ENCODE data around the gene TFDP3.
A peak's percentile ranks its signal among the peaks of the same experiment; 100 is the strongest.

The TFDP3 gene

DNA sequence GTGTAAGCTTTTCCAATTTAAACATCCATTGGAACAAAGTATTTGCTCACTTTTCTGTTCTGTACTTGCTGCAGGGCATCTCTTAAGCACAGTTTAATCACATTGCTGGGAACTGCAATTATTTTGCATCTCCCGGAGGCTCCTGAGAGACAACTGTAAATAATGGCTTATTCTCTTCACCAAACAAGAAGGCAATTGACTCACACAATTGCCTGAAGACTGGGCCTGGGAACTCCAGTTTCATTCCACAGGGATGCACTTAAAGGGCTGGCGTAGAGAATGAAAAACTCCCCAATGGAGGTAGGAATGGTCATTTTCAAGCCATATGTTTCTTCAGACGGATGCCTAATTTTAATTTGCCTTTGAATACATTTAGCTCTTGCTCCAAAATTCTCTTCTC, 29.5 kb downstream of the TFDP3 start:
- DNase-seq (ENCODE audit: low read depth in 2 of 2), result no peak

DNA sequence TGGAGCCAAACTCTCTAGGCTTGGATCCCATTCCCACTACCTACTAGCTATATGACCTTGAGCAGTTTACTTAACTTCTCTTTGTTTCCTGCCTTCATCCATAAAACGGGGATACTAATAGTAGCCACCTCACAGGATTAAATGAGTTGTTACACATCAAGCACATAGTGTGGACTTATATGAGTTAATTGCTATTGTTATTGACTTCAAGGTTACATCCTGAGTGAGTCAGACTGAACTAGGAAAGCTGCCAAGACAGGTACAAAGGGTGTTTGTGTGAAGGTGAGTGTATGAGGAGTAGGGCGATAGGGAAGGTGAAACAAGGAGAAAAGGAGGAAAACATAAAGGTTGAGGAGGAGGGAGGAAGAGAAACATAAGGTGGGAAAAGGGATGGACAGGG, 32.2 kb downstream of the TFDP3 start:
- no peak for DNase-seq (ENCODE audit: low read depth in 2 of 2)

DNA sequence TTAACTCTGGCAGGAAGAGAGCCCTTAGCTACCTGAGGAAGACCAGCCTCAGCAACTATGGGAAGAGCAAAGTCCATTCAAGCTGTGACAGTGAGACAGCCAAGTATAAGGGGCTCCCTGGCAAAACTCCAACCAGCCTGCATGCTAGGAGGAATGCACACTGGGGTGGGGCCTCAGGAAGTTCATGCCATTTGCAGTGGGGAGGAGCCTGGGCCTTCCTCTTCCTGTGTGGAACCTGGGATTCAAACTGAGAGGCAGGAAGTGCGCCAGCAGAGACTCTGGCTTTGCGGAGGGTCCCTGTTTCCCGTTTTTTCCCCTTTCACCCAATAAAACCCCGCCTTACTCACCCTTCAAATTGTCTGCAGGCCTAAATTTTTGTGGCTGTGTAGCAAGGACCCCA, 33.0 kb downstream of the TFDP3 start:
- DNase-seq (ENCODE audit: low read depth in 2 of 2), result no peak

DNA sequence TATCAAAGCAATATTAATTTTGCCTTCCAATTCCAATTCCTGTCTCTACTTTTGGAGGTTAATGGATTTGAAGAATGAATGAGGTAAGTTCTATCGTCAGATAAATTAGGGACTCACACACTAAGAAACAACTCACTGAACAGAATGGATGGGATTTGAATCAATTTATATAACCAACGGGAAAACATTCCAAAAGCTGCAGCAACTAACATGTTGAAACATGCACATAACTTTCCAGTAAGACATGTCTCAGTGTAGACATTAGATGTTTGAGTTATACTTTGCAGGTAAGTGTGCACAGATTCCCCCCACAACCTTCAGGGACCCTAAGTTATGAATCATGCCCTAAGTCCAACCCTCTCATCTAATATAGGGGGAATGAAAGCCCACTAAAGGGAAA, 34.3 kb downstream of the TFDP3 start:
- no peak for DNase-seq (ENCODE audit: low read depth in 2 of 2)

DNA sequence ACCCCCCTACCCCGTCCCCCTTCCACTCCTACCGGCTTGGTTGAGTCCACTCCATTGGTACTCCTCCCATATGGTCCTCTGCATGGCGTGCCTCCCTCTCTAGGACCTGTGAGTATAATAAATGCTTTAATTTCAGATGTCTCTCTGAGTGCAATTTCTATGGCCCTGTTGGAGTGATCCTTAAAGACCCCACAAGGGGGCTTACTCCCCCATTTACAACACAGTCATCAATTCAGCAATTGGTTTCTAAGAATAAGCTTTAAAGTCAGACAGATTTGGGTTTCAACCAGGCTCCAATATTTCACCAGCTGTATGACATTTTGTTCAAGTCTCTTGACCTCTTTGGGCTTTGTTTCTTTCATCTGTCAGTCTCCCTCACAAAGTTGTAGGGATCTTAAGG, 38.7 kb downstream of the TFDP3 start:
- DNase-seq (ENCODE audit: low read depth in 2 of 2), result no peak

DNA sequence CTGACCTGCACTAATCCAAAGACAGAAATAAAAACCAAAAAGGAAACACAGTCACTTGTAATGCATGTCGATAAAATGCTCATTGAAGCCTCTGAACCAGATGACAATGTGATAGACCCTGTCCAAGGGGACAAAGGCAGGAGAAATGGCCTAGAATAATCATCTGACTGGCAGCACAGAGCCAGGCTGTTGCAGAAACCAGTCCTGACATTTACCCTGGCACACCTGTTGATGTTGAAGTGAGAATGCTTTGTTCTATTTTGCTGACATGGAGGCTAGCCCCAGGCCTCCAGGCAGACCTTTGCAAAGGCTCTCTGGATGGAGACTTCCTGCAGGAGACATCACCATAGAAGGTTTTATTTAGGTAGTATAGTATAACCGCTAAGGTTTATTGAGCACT, 41.0 kb downstream of the TFDP3 start:
- no peak for DNase-seq (ENCODE audit: low read depth in 2 of 2)

DNA sequence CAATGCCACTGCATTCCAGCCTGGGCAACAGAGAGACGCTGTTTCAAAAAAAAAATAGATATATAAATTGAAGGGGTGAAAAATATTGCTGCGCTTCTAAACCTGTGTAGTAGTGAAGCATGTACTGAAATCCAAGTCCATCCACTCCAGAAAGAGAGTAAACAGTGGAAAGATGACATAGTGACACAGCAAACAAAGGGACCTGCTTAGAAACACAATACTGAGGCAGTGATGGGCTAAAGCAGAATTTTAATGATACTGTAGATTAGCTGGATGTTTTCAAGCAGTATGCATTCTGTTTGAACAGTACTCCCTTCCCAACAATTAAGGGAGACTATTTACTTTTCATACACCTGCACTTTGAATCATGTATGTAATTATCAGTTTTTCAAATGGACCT, 42.5 kb downstream of the TFDP3 start:
- DNase-seq (ENCODE audit: low read depth in 2 of 2), result no peak

DNA sequence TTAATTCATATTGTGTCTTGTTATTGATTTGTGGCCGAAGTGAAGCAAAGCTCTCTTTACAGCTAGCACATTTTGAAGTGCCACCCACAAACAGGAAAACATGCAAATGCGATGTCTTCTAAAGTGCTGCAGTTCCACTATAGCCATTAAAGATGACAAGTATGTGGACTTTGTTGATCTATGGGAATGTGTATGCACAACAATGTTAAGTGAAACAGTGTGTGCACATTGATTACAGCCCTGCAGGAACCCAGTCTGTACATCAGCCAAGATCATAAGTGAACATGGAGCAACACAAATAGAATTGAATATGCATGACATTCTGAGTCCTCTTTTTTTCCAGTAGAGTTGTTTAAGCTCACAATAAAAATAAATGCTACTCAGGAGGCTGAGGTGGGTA, 43.0 kb downstream of the TFDP3 start:
- no peak for DNase-seq (ENCODE audit: low read depth in 2 of 2)

DNA sequence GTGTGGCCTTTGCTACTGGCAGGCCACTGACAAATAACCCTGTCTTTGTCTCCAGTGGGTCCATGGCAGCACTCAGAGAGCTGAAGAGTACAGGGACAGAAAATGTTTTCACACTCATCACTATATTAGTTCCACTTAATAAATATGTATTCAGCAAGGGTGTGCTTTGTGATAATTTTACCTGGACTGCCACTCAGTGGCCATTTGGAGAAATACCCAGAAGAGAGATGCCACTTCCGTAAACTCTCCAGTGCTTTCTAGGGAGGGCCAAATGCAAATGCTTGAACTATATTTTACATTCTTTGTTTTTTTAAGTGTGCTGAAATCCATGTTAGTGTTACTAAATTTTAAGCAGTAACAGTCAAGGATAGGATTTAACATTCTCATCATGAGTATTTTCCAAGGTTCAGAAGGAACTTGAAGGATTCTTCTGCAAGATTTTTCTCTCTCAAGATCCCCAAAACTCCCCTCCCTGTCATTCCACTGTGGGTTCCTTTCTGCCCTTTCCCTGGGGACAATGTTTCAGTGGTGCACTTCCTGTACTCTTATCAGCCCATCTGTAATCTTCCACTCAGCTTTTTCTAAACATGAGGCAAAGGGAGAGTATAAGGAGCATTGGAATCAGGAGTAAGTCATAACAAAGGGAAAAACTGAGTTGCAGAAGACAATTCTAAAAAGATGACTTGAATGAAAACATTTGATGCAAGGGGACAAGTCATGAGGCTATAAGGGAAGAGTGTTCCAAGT, 46.0 kb downstream of the TFDP3 start:
- peak in 1 of 2 experiments; percentile 1 for DNase-seq (ENCODE audit: low read depth in 2 of 2)

Measured in fibroblast of skin of left biceps (primary cell).